HepG2 (cell line): Measurements from ENCODE around the gene SHROOM2. TPM values are rescaled to one million over a fixed set of nuclear protein-coding genes. Genes with fewer than 3 reads are reported as not detected.

Source experiments
- ATAC-seq: fragments of 200-7000 bp; cut with Tn5 transposase; 3 replicates; pipeline ENCODE4 v1.9.1; 2020; ENCODE audit warnings: mild to moderate bottlenecking, moderate library complexity
- BruUV-seq: library from RNA; stranded (reverse); fragments of 400-500 nt; replicated peaks from 2 replicates; lab custom pipeline; 2021; lab: Mats Ljungman, UMichigan
- CTCF ChIA-PET: fragments of 300-600 bp; formaldehyde crosslinking; extraction: SDS; loops from one replicate; lab custom pipeline; 2021; ENCODE audit warnings: low total read pairs, inconsistent platforms, low intra/inter-chr PET ratio; lab: Yijun Ruan, JAX
- POLR2A ChIA-PET: fragments of 350-600 bp; sonication (Branson Sonifier 250); formaldehyde crosslinking; loops from one replicate; lab custom pipeline; 2020; ENCODE audit warnings: antibody characterized with exemption, inconsistent platforms; lab: Yijun Ruan, JAX
- DNase-seq: peaks from one replicate; pipeline ENCODE4 v3.0.0-alpha.2; 2015; ENCODE audit warnings: low spot score
- FAIRE-seq: peaks from 3 replicates; lab custom pipeline; 2011; peaks lifted over from hg19 to GRCh38; lab: Jason Lieb, UNC
- H2AFZ ChIP-seq: one replicate; pipeline ENCODE4 v1.6.1; 2011; ENCODE audit warnings: low read length, inconsistent platforms
- H3K27ac ChIP-seq: fragments of 300-600 bp; 3 replicates; pipeline ENCODE4 v1.8.0; 2011; ENCODE audit warnings: mixed run types, mild to moderate bottlenecking, mixed read lengths, low read length, inconsistent platforms; ENCODE audit not compliant: insufficient read depth; ENCODE audit errors: extremely low read length
- H3K27me3 ChIP-seq, 2 experiments: fragments of 200-600 bp in 1 of 2; 2 replicates in 1 of 2; 3 replicates in 1 of 2; pipeline versions ENCODE4 v1.6.0 to v1.8.0; 2011; ENCODE audit warnings: low read length in 2 of 2, mild to moderate bottlenecking in 2 of 2, moderate library complexity in 2 of 2, inconsistent platforms in 1 of 2; ENCODE audit not compliant: insufficient read depth in 2 of 2, control insufficient read depth in 1 of 2
- H3K36me3 ChIP-seq, 2 experiments: fragments of 200-600 bp in 1 of 2; replicated peaks in 1 of 2; 2 replicates in 1 of 2; 3 replicates in 1 of 2; pipeline versions ENCODE4 v1.5.1 to v1.8.0; 2011; ENCODE audit warnings: low read length in 2 of 2, inconsistent platforms in 1 of 2; ENCODE audit not compliant: insufficient read depth in 2 of 2, control insufficient read depth in 1 of 2
- H3K4me1 ChIP-seq: 2 replicates; pipeline ENCODE4 v1.5.1; 2012; ENCODE audit warnings: low read length, inconsistent platforms; ENCODE audit not compliant: insufficient read depth
- H3K4me2 ChIP-seq: 2 replicates; pipeline ENCODE4 v1.6.0; 2011; ENCODE audit warnings: low read depth, low read length, inconsistent platforms
- H3K4me3 ChIP-seq, 3 experiments: fragments of 200-600 bp in 1 of 3; sonication (generic), shearing (Covaris generic) in 1 of 3; replicated peaks in 1 of 3; 2 replicates each; pipeline ENCODE4 v1.5.1; 2011 to 2016; ENCODE audit warnings: low read length in 3 of 3, inconsistent platforms in 2 of 3, low read depth in 2 of 3, mild to moderate bottlenecking in 2 of 3, control low read depth in 1 of 3, mixed read lengths in 1 of 3; ENCODE audit not compliant: insufficient read depth in 1 of 3
- H3K79me2 ChIP-seq: one replicate; pipeline ENCODE4 v1.6.1; 2011; ENCODE audit warnings: low read length, inconsistent platforms; ENCODE audit not compliant: insufficient read depth
- H3K9ac ChIP-seq: 2 replicates; pipeline ENCODE4 v1.6.0; 2011; ENCODE audit warnings: mild to moderate bottlenecking, low read depth, low read length, inconsistent platforms; ENCODE audit not compliant: insufficient read depth
- H3K9me3 ChIP-seq: 2 replicates; pipeline ENCODE4 v1.5.1; 2012; ENCODE audit warnings: mild to moderate bottlenecking, low read length
- H4K20me1 ChIP-seq: 2 replicates; pipeline ENCODE4 v1.6.0; 2011; ENCODE audit warnings: inconsistent platforms, mild to moderate bottlenecking, low read length, moderate library complexity; ENCODE audit not compliant: insufficient read depth
- EHMT2 ChIP-seq: fragments of 200-600 bp; sonication (generic); IDR thresholded peaks from 2 replicates; pipeline ENCODE4 v1.7.0; 2017; ENCODE audit warnings: antibody characterized with exemption, low read depth, low read length, borderline replicate concordance
- HES4 ChIP-seq: sonication (generic); formaldehyde crosslinking; IDR thresholded peaks from 2 replicates; pipeline ENCODE4 v1.9.0; 2021; ENCODE audit warnings: mild to moderate bottlenecking, missing genetic modification reagents, borderline replicate concordance
- SSRP1 ChIP-seq: IDR thresholded peaks from 2 replicates; pipeline ENCODE4 v1.6.1; 2016; ENCODE audit warnings: control low read depth
- TBX3 ChIP-seq: fragments of 450-650 bp; IDR thresholded peaks from 2 replicates; pipeline ENCODE4 v1.6.1; 2017; ENCODE audit warnings: antibody characterized with exemption, mild to moderate bottlenecking, inconsistent platforms, borderline replicate concordance
- TOPORS ChIP-seq: sonication (generic); formaldehyde crosslinking; IDR thresholded peaks from 2 replicates; pipeline ENCODE4 v1.8.0; 2023; ENCODE audit warnings: mild to moderate bottlenecking, missing genetic modification reagents
- ZFP1 ChIP-seq: IDR thresholded peaks from 2 replicates; pipeline ENCODE4 v1.6.1; 2016
- ZNF549 ChIP-seq: sonication (generic); formaldehyde crosslinking; IDR thresholded peaks from 2 replicates; pipeline ENCODE4 v1.5.0; 2020; ENCODE audit warnings: missing genetic modification reagents
- ZNF782 ChIP-seq: sonication (generic); formaldehyde crosslinking; IDR thresholded peaks from 2 replicates; pipeline ENCODE4 v1.4.0; 2020; ENCODE audit warnings: missing genetic modification reagents, mild to moderate bottlenecking, borderline replicate concordance
- ZSCAN20 ChIP-seq: sonication (generic); formaldehyde crosslinking; IDR thresholded peaks from 2 replicates; pipeline ENCODE4 v1.4.0; 2020; ENCODE audit warnings: missing genetic modification reagents, mild to moderate bottlenecking, borderline replicate concordance
- WGBS: methylation state at CpG from one replicate; pipeline ENCODE4 v1.1.6; 2017; ENCODE audit warnings: low lambda C conversion rate; 5-methylcytosine and 5-hydroxymethylcytosine counted together
- in situ Hi-C: cut with HindIII; loops from 2 replicates; pipeline ENCODE4 v1.10.0; 2017; ENCODE audit warnings: low pct_unique_long_range_greater_than_20kb; ENCODE audit not compliant: extremely low pct_ligation_motif_present
- intact Hi-C: fragments of 100-400 bp; cut with micrococcal nuclease; formaldehyde crosslinking; loops from one replicate; pipeline ENCODE4 v1.10.0; 2022; ENCODE audit not compliant: unreplicated experiment
- polyA plus RNA-seq, 8 experiments: library from polyadenylated mRNA; depleted of rRNA in 3 of 8; stranded (reverse) in 7 of 8; unstranded in 1 of 8; fragments of >200 nt; fragmentation: Illumina TruSeq in 4 of 8; extraction: Trizol in 4 of 8; gene quantifications; 2 replicates each; pipeline versions ENCODE4 v1.2.1 to v1.2.3, GENCODE V29; 2011 to 2016; ENCODE audit warnings: low read depth in 4 of 8, missing spikeins in 1 of 8, mixed read lengths in 1 of 8; ENCODE audit not compliant: insufficient read depth in 1 of 8
- total RNA-seq, 5 experiments: library from RNA; depleted of rRNA; stranded (reverse); fragments of >200 nt; fragmentation: Illumina TruSeq; extraction: Trizol; gene quantifications; 2 replicates each; pipeline ENCODE4 v1.2.3, GENCODE V29; 2016; ENCODE audit warnings: low read depth in 1 of 5
- TF ChIP-seq, protein P1 (sequence below): sonication (generic); IDR thresholded peaks from 2 replicates; pipeline ENCODE4 v1.6.1; 2016; ENCODE audit warnings: low read depth, borderline replicate concordance
- TF ChIP-seq, protein P2 (sequence below): sonication (generic); formaldehyde crosslinking; IDR thresholded peaks from 2 replicates; pipeline ENCODE4 v1.4.0; 2020; ENCODE audit warnings: low read depth, mild to moderate bottlenecking, missing genetic modification reagents
- TF ChIP-seq, protein P3 (sequence below): sonication (generic); formaldehyde crosslinking; IDR thresholded peaks from 2 replicates; pipeline ENCODE4 v1.5.1; 2020; ENCODE audit warnings: mild to moderate bottlenecking, missing genetic modification reagents, borderline replicate concordance

The SHROOM2 gene
- total and polyA plus RNA-seq, 2 of the 13 experiments (the other 11 are each of a cell fraction or from before 2014, with no cell fraction given): 0.92 to 1.4 TPM

DNA sequence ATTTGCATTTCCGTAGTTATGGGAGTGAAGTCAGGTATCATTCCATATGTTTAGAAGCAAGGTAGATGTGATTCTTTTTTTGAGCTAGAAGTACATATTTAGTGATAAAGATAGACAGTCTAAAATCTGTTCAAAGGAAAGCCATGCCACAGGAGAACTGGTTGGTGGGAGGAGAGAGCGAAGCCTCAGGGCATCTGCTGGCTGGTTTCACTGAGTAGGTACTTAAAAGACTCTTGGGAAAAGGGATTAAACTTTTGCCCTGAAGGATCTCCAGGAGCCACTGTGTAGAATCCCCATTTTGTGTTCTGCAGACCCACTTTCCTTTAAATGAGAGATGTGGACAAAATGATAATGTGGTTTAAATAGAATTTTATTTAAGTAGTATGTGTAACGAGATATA, 89.6 kb downstream of the SHROOM2 start:
- no peaks in the 10 kb centered on the region for H3K4me1 ChIP-seq
- no peak for FAIRE-seq
- no peak overlapping the region for H3K9ac ChIP-seq
- H2AFZ ChIP-seq: no peak overlapping the region
- H3K79me2 ChIP-seq: no peaks in the 10 kb centered on the region
- H3K27me3 ChIP-seq: no peaks in the 10 kb centered on the region
- no peak for TF ChIP-seq TBX3
- TF ChIP-seq TOPORS (CRISPR knock-in tag): no peak
- no peak for TF ChIP-seq ZFP1 (CRISPR knock-in tag)
- TF ChIP-seq ZSCAN20 (CRISPR knock-in tag): no peak
- no peak for TF ChIP-seq EHMT2
- TF ChIP-seq, protein P1, sequence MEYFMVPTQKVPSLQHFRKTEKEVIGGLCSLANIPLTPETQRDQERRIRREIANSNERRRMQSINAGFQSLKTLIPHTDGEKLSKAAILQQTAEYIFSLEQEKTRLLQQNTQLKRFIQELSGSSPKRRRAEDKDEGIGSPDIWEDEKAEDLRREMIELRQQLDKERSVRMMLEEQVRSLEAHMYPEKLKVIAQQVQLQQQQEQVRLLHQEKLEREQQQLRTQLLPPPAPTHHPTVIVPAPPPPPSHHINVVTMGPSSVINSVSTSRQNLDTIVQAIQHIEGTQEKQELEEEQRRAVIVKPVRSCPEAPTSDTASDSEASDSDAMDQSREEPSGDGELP: no peak
- no peak for TF ChIP-seq ZNF782
- no peak for TF ChIP-seq ZNF549 (CRISPR knock-in tag)
- TF ChIP-seq SSRP1 (CRISPR knock-in tag): no peak
- TF ChIP-seq, protein P2, sequence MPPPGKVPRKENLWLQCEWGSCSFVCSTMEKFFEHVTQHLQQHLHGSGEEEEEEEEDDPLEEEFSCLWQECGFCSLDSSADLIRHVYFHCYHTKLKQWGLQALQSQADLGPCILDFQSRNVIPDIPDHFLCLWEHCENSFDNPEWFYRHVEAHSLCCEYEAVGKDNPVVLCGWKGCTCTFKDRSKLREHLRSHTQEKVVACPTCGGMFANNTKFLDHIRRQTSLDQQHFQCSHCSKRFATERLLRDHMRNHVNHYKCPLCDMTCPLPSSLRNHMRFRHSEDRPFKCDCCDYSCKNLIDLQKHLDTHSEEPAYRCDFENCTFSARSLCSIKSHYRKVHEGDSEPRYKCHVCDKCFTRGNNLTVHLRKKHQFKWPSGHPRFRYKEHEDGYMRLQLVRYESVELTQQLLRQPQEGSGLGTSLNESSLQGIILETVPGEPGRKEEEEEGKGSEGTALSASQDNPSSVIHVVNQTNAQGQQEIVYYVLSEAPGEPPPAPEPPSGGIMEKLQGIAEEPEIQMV (CRISPR knock-in tag): no peak
- TF ChIP-seq, protein P3, sequence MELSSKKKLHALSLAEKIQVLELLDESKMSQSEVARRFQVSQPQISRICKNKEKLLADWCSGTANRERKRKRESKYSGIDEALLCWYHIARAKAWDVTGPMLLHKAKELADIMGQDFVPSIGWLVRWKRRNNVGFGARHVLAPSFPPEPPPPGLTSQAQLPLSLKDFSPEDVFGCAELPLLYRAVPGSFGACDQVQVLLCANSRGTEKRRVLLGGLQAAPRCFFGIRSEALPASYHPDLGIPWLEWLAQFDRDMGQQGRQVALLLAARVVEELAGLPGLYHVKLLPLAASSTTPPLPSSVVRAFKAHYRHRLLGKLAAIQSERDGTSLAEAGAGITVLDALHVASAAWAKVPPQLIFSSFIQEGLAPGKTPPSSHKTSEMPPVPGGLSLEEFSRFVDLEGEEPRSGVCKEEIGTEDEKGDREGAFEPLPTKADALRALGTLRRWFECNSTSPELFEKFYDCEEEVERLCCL (CRISPR knock-in tag): no peak
- TF ChIP-seq HES4: no peak
- H3K4me2 ChIP-seq: no peak overlapping the region
- CTCF ChIA-PET: interaction anchor here (4.5 kb wide), 1 partner anchor 243 kb away, joined by 76 read pairs; no protein-coding TSS in a partner anchor
- POLR2A ChIA-PET: no interaction called here
- no peak for DNase-seq
- intact Hi-C loops (loop anchor here (2.0 to 10.0 kb wide), 2 partner anchors 109 to 243 kb away; no protein-coding TSS in a partner anchor), in situ Hi-C loops (no loop called here)
- no TSS peak for BruUV-seq
- no peak overlapping the region for H3K27ac ChIP-seq
- no peaks in the 10 kb centered on the region for H3K36me3 ChIP-seq
- H3K9me3 ChIP-seq: no peaks in the 10 kb centered on the region
- ATAC-seq: no peak
- no peaks in the 10 kb centered on the region for H4K20me1 ChIP-seq
- 63% methylated on average over 3 of the region's 3 CpGs for WGBS
- no peak overlapping the region for H3K4me3 ChIP-seq
